ENCODE data around the gene EPHA8.

The EPHA8 gene

DNA sequence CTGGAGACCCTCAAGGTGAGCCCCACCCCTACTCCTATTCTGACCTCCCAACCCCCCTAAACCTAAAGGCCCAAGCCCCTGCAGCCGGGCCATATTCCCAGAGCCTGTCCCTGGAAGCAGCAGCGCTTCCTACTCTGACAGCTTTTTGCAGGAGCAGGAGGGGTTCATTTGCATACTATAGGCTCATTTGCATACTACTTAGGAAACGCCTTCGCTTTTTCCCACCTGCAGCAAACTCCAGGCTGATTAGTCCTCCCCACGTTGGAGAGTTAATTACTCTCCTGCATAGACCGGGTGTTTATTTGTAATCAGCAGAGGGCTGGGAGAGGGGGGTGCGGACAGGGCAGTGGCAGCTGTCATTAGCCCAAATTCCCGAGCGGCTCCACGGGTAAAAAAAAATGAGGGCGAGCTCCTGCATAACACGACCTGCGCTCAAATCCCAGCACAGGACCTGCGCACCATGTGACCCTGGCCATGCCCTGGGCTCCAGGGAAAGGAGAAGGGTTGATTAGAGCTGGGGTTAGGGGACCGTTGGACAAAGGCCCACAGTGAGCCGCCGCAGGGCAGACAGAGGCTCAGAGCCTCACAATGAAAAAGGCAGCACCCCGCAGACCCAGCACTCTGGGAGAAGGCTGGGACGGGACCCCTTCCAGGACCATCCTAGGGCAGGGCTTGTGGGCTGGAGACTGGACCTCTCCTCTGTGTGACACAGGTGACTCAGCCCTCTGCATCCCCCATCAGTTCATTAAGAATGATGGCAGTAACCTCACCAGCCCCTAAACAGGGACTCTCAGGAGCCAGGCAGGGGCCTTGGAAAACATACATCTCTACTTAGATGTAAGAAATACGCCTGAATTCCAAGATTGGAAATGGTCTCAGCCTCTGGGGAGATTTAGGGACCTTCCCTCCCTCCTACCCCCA lies 63.2 kb downstream of the EPHA8 start:
- Histone ChIP-seq H3K27me3 (replicated peaks in 2 of 5; ENCODE audit: control insufficient read depth in 4 of 5, insufficient read depth in 5 of 5, low read length in 4 of 5) (peaks cover 0 to 80% (median 9%) of the 10 kb centered on the region in 5 experiments), H3K9me3 (ENCODE audit: control extremely low read depth in 1 of 5, control insufficient read depth in 4 of 5, insufficient read depth in 2 of 5, low read depth in 1 of 5, low read length in 4 of 5) (peaks cover 0 to 2% (median 0%) of the 10 kb centered on the region in 5 experiments), H3K4me1 (ENCODE audit: control extremely low read depth in 1 of 4, control insufficient read depth in 4 of 4, insufficient read depth in 4 of 4, low read length in 3 of 4) (no peaks in the 10 kb centered on the region), H3K4me3 (ENCODE audit: control insufficient read depth in 1 of 7, extremely low read depth in 1 of 7, insufficient read depth in 4 of 7, low read depth in 2 of 7, low read length in 6 of 7) (no peak overlapping the region), H3K27ac (ENCODE audit: insufficient read depth in 1 of 2, low read depth in 1 of 2, low read length in 2 of 2, poor library complexity in 1 of 2, severe bottlenecking in 2 of 2) (no peak overlapping the region), H3K36me3 (ENCODE audit: control insufficient read depth in 4 of 4, insufficient read depth in 4 of 4, low read length in 3 of 4) (no peaks in the 10 kb centered on the region)
- ChIA-PET POLR2A (no interaction called here), CTCF (interaction anchor here (0.9 kb wide), 1 partner anchor 16 kb away, joined by 4 read pairs; no protein-coding TSS in a partner anchor)
- WGBS (ENCODE audit: insufficient coverage) = 26% methylated on average over 18 of the region's 20 CpGs
- DNase-seq = no peak

GRCh38 chr1:22627331-22627730 lies 64.0 kb downstream of the EPHA8 start:
- 73% methylated on average over 5 of the region's 5 CpGs for WGBS (ENCODE audit: insufficient coverage)
- ChIA-PET CTCF (interaction anchor here (0.6 kb wide), 2 partner anchors 13 to 224 kb away, joined by 3 to 4 read pairs; no protein-coding TSS in a partner anchor), POLR2A (no interaction called here)
- H3K4me3 ChIP-seq (ENCODE audit: control insufficient read depth in 1 of 7, extremely low read depth in 1 of 7, insufficient read depth in 4 of 7, low read depth in 2 of 7, low read length in 6 of 7) = no peak overlapping the region
- no peaks in the 10 kb centered on the region for H3K4me1 ChIP-seq (ENCODE audit: control extremely low read depth in 1 of 4, control insufficient read depth in 4 of 4, insufficient read depth in 4 of 4, low read length in 3 of 4)
- H3K27ac ChIP-seq (ENCODE audit: insufficient read depth in 1 of 2, low read depth in 1 of 2, low read length in 2 of 2, poor library complexity in 1 of 2, severe bottlenecking in 2 of 2) = no peak overlapping the region
- peaks cover 0 to 2% (median 0%) of the 10 kb centered on the region in 5 experiments for H3K9me3 ChIP-seq (ENCODE audit: control extremely low read depth in 1 of 5, control insufficient read depth in 4 of 5, insufficient read depth in 2 of 5, low read depth in 1 of 5, low read length in 4 of 5)
- DNase-seq = no peak
- no peaks in the 10 kb centered on the region for H3K36me3 ChIP-seq (ENCODE audit: control insufficient read depth in 4 of 4, insufficient read depth in 4 of 4, low read length in 3 of 4)
- H3K27me3 ChIP-seq (replicated peaks in 2 of 5; ENCODE audit: control insufficient read depth in 4 of 5, insufficient read depth in 5 of 5, low read length in 4 of 5) = peaks cover 0 to 78% (median 12%) of the 10 kb centered on the region in 5 experiments

DNA sequence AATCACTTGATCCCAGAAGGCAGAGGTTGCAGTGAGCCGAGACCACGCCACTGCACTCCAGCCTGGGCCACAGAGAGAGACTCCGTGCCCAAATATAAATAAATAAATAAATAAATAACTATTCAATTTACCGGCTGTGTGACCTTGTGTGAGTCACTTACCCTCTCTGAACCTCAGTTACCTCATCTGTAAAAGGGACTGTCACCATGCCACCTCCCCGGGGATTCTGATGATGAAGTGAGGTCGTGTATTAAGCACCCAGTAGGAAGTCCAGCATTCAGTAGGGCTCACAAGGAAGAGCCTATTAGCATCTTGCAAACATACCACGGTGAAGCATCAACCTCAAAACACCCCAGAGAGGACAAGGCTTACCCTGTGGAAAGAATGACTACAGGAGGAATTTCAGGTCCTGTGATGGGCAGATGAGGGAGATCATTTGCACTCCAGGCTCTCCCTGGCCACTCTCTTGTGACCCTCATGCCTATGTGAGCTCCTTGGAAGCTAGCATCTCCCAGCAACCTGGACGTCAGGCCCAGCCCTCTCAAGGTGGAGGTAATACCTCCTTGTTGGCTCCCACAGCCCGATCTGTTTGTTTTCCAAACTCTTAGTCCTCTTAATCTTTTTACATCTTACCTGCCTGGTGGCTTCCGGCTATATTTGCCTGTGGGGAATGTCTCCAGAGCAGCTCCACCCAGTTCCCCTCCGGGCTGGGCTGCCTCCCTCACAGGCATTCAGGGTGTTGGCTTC lies 65.6 kb downstream of the EPHA8 start:
- WGBS (ENCODE audit: insufficient coverage) = 15% methylated on average over 5 of the region's 11 CpGs
- CTCF ChIA-PET = interaction anchor here (1.2 kb wide), 1 partner anchor 11 kb away, joined by 3 read pairs; no protein-coding TSS in a partner anchor
- H3K27ac ChIP-seq (ENCODE audit: insufficient read depth in 1 of 2, low read depth in 1 of 2, low read length in 2 of 2, poor library complexity in 1 of 2, severe bottlenecking in 2 of 2) = no peak overlapping the region
- DNase-seq = no peak
- no peaks in the 10 kb centered on the region for H3K4me1 ChIP-seq (ENCODE audit: control extremely low read depth in 1 of 4, control insufficient read depth in 4 of 4, insufficient read depth in 4 of 4, low read length in 3 of 4)
- H3K36me3 ChIP-seq (ENCODE audit: control insufficient read depth in 4 of 4, insufficient read depth in 4 of 4, low read length in 3 of 4) = no peaks in the 10 kb centered on the region
- H3K9me3 ChIP-seq (ENCODE audit: control extremely low read depth in 1 of 5, control insufficient read depth in 4 of 5, insufficient read depth in 2 of 5, low read depth in 1 of 5, low read length in 4 of 5) = peaks cover 0 to 2% (median 0%) of the 10 kb centered on the region in 5 experiments
- peaks cover 0 to 84% (median 14%) of the 10 kb centered on the region in 5 experiments for H3K27me3 ChIP-seq (replicated peaks in 2 of 5; ENCODE audit: control insufficient read depth in 4 of 5, insufficient read depth in 5 of 5, low read length in 4 of 5)
- no peak overlapping the region for H3K4me3 ChIP-seq (ENCODE audit: control insufficient read depth in 1 of 7, extremely low read depth in 1 of 7, insufficient read depth in 4 of 7, low read depth in 2 of 7, low read length in 6 of 7)
- POLR2A ChIA-PET = no interaction called here

GRCh38 chr1:22629886-22630285 lies 66.6 kb downstream of the EPHA8 start:
- DNase-seq = no peak
- ChIA-PET CTCF (interaction anchor here (0.7 kb wide), 1 partner anchor 15 kb away, joined by 4 read pairs; no protein-coding TSS in a partner anchor), POLR2A (no interaction called here)
- H3K9me3 ChIP-seq (ENCODE audit: control extremely low read depth in 1 of 5, control insufficient read depth in 4 of 5, insufficient read depth in 2 of 5, low read depth in 1 of 5, low read length in 4 of 5) = peaks cover 0 to 2% (median 0%) of the 10 kb centered on the region in 5 experiments
- peaks cover 0 to 85% (median 14%) of the 10 kb centered on the region in 5 experiments for H3K27me3 ChIP-seq (replicated peaks in 2 of 5; ENCODE audit: control insufficient read depth in 4 of 5, insufficient read depth in 5 of 5, low read length in 4 of 5)
- WGBS (ENCODE audit: insufficient coverage) = 52% methylated on average over 2 of the region's 2 CpGs
- H3K4me3 ChIP-seq (ENCODE audit: control insufficient read depth in 1 of 7, extremely low read depth in 1 of 7, insufficient read depth in 4 of 7, low read depth in 2 of 7, low read length in 6 of 7) = no peak overlapping the region
- no peak overlapping the region for H3K27ac ChIP-seq (ENCODE audit: insufficient read depth in 1 of 2, low read depth in 1 of 2, low read length in 2 of 2, poor library complexity in 1 of 2, severe bottlenecking in 2 of 2)
- H3K4me1 ChIP-seq (ENCODE audit: control extremely low read depth in 1 of 4, control insufficient read depth in 4 of 4, insufficient read depth in 4 of 4, low read length in 3 of 4) = no peaks in the 10 kb centered on the region
- no peaks in the 10 kb centered on the region for H3K36me3 ChIP-seq (ENCODE audit: control insufficient read depth in 4 of 4, insufficient read depth in 4 of 4, low read length in 3 of 4)

DNA sequence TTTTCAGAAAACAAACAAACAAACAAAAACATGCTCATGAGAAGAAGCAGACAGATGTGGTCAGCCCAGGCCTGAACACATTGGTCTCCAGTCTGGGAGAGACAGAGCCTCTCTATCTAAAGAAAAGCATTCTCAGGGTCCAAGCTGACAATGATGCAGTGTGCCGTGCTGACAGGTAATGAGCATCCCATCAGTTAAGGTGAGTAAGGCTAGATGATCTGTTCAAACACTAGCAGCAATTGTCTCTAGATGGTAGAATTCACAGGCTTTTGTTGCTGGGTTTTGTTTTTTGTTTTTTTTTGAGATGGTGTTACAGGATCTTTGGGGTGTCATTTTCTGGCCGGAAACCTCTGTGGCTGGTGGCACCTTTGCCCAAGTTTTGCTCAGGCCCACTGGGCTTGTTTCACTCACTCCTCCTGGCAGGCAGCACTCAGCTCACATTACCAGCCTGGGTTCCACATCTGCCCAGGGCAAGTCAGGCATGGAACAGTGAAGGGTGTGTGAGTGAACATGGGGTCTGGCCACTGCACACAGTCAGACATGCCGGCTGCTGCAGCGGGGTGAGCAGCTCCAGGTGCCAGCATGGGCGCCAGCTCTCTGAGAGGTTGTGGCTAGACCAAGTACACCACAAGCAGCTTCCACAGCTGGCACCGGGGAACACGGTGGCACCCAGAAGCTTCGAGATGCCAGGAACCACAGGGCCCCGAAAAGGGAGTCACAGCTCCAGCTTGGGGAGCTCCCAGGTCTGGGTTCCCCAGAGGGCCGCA lies 70.6 kb downstream of the EPHA8 start:
- 86% methylated on average over 10 of the region's 10 CpGs for WGBS (ENCODE audit: insufficient coverage)
- POLR2A ChIA-PET = no interaction called here
- DNase-seq = peak in 1 of 3 donors; percentile 15
- no peak overlapping the region for H3K4me3 ChIP-seq (ENCODE audit: control insufficient read depth in 1 of 7, extremely low read depth in 1 of 7, insufficient read depth in 4 of 7, low read depth in 2 of 7, low read length in 6 of 7)
- CTCF ChIA-PET = no interaction called here
- no peak overlapping the region for H3K27ac ChIP-seq (ENCODE audit: insufficient read depth in 1 of 2, low read depth in 1 of 2, low read length in 2 of 2, poor library complexity in 1 of 2, severe bottlenecking in 2 of 2)
- no peaks in the 10 kb centered on the region for H3K36me3 ChIP-seq (ENCODE audit: control insufficient read depth in 4 of 4, insufficient read depth in 4 of 4, low read length in 3 of 4)
- H3K27me3 ChIP-seq (replicated peaks in 2 of 5; ENCODE audit: control insufficient read depth in 4 of 5, insufficient read depth in 5 of 5, low read length in 4 of 5) = peaks cover 0 to 65% (median 7%) of the 10 kb centered on the region in 5 experiments
- no peaks in the 10 kb centered on the region for H3K4me1 ChIP-seq (ENCODE audit: control extremely low read depth in 1 of 4, control insufficient read depth in 4 of 4, insufficient read depth in 4 of 4, low read length in 3 of 4)
- no peaks in the 10 kb centered on the region for H3K9me3 ChIP-seq (ENCODE audit: control extremely low read depth in 1 of 5, control insufficient read depth in 4 of 5, insufficient read depth in 2 of 5, low read depth in 1 of 5, low read length in 4 of 5)

DNA sequence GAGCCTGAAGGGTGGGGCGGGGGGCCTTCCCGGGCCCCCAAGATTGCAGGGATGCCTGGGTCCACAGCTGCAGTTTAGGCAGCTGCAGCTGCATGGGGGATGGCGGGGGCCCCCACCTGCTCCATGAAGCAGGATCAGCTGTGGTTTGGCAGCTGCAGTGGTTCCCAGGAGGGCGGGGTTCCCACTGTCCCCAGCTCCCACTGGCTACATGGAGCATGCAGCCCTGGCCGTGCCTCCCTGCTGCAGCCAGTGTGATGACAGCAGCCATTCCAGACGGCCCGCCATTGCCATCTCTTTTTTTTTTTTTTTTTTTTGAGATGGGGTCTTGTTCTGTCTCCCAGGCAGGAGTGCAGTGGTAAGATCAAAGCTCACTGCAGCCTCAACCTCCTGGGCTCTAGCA lies 72.1 kb downstream of the EPHA8 start:
- Histone ChIP-seq H3K4me3 (ENCODE audit: control insufficient read depth in 1 of 7, extremely low read depth in 1 of 7, insufficient read depth in 4 of 7, low read depth in 2 of 7, low read length in 6 of 7) (no peak overlapping the region), H3K4me1 (ENCODE audit: control extremely low read depth in 1 of 4, control insufficient read depth in 4 of 4, insufficient read depth in 4 of 4, low read length in 3 of 4) (no peaks in the 10 kb centered on the region), H3K27ac (ENCODE audit: insufficient read depth in 1 of 2, low read depth in 1 of 2, low read length in 2 of 2, poor library complexity in 1 of 2, severe bottlenecking in 2 of 2) (no peak overlapping the region), H3K36me3 (ENCODE audit: control insufficient read depth in 4 of 4, insufficient read depth in 4 of 4, low read length in 3 of 4) (no peaks in the 10 kb centered on the region), H3K27me3 (replicated peaks in 2 of 5; ENCODE audit: control insufficient read depth in 4 of 5, insufficient read depth in 5 of 5, low read length in 4 of 5) (peaks cover 0 to 54% (median 7%) of the 10 kb centered on the region in 5 experiments), H3K9me3 (ENCODE audit: control extremely low read depth in 1 of 5, control insufficient read depth in 4 of 5, insufficient read depth in 2 of 5, low read depth in 1 of 5, low read length in 4 of 5) (no peaks in the 10 kb centered on the region)
- POLR2A ChIA-PET = interaction anchor here (0.6 kb wide), 1 partner anchor 22 kb away, joined by 3 read pairs; no protein-coding TSS in a partner anchor
- DNase-seq = no peak
- CTCF ChIA-PET = interaction anchor here (0.7 to 1.4 kb wide), 3 partner anchors 9 to 219 kb away, joined by 3 read pairs; no protein-coding TSS in a partner anchor
- 72% methylated on average over 3 of the region's 7 CpGs for WGBS (ENCODE audit: insufficient coverage)
